HCT116 (cell line): ENCODE data around the gene GGPS1. TPM values are rescaled to one million over a fixed set of nuclear protein-coding genes. Genes with fewer than 3 reads are reported as not detected.

Experiments used
- ATAC-seq: fragments of 200-7000 bp; cut with Tn5 transposase; 2 replicates; pipeline ENCODE4 v1.9.1; 2020; ENCODE audit warnings: mild to moderate bottlenecking, moderate library complexity
- BruUV-seq: library from RNA; stranded (reverse); fragments of 400-500 nt; replicated peaks from 2 replicates; lab custom pipeline; 2021; lab: Mats Ljungman, UMichigan
- CTCF ChIA-PET: fragments of 300-600 bp; sonication (Branson Sonifier 250); formaldehyde crosslinking; loops from one replicate; lab custom pipeline; 2021; ENCODE audit warnings: antibody characterized with exemption; lab: Charles Lee
- POLR2A ChIA-PET: fragments of 300-600, 350-600 bp; sonication (Branson Sonifier 250); formaldehyde crosslinking; loops from one replicate; lab custom pipeline; 2021; ENCODE audit warnings: antibody characterized with exemption; lab: Charles Lee
- RAD21 ChIA-PET, 2 experiments: fragments of 300-600 bp; sonication (Branson Sonifier 250); formaldehyde crosslinking; loops; one replicate each; lab custom pipeline; 2023; ENCODE audit warnings: low total read pairs in 2 of 2; ENCODE audit not compliant: uncharacterized antibody in 2 of 2, unreplicated experiment in 2 of 2, low non-redundant PET in 1 of 2; lab: Charles Lee
- DNase-seq: peaks from one replicate; pipeline ENCODE4 v3.0.0-alpha.2; 2010; ENCODE audit warnings: low read depth, low spot score
- H2AFZ ChIP-seq: fragments of 200-600 bp; shearing (Covaris generic), sonication (generic); 2 replicates; pipeline ENCODE4 v1.6.1; 2017; ENCODE audit warnings: low read depth, mixed run types, mixed read lengths, antibody characterized with exemption, low read length; ENCODE audit not compliant: poor library complexity, severe bottlenecking
- H3K27ac ChIP-seq: 2 replicates; pipeline ENCODE4 v1.5.1; 2012; ENCODE audit warnings: low read depth, low read length
- H3K27me3 ChIP-seq: fragments of 200-600 bp; sonication (generic); 2 replicates; pipeline ENCODE4 v1.6.1; 2016; ENCODE audit warnings: mixed run types, low read length, mixed read lengths; ENCODE audit not compliant: insufficient read depth
- H3K36me3 ChIP-seq, 2 experiments: fragments of 200-500 bp in 1 of 2; fragments of 200-600 bp in 1 of 2; sonication (Bioruptor generic) in 1 of 2; sonication (generic) in 1 of 2; 2 replicates each; pipeline versions ENCODE4 v1.5.1 to v1.6.1; 2014 to 2016; ENCODE audit warnings: low read length in 2 of 2, inconsistent platforms in 1 of 2, mixed read lengths in 1 of 2, mixed run types in 1 of 2; ENCODE audit not compliant: insufficient read depth in 2 of 2, control insufficient read depth in 1 of 2
- H3K4me1 ChIP-seq, 2 experiments: fragments of 200-600 bp in 1 of 2; sonication (generic) in 1 of 2; 2 replicates each; pipeline versions ENCODE4 v1.5.1 to v1.6.1; 2012 to 2017; ENCODE audit warnings: low read length in 2 of 2, inconsistent platforms in 1 of 2, mild to moderate bottlenecking in 1 of 2, mixed read lengths in 1 of 2, mixed run types in 1 of 2, moderate library complexity in 1 of 2; ENCODE audit not compliant: insufficient read depth in 2 of 2, control insufficient read depth in 1 of 2
- H3K4me2 ChIP-seq: fragments of 200-600 bp; sonication (generic); 2 replicates; pipeline ENCODE4 v1.6.1; 2017; ENCODE audit warnings: mixed run types, low read length, mixed read lengths
- H3K4me3 ChIP-seq, 2 experiments: fragments of 200-600 bp in 1 of 2; sonication (generic) in 1 of 2; replicated peaks in 1 of 2; 2 replicates each; pipeline ENCODE4 v1.5.1; 2011 to 2016; ENCODE audit warnings: low read length in 2 of 2, control low read depth in 1 of 2, low read depth in 1 of 2, mild to moderate bottlenecking in 1 of 2, mixed read lengths in 1 of 2, mixed run types in 1 of 2
- H3K79me2 ChIP-seq: fragments of 200-600 bp; sonication (generic); 2 replicates; pipeline ENCODE4 v1.6.1; 2017; ENCODE audit warnings: mild to moderate bottlenecking, mixed run types, low read length, moderate library complexity, mixed read lengths; ENCODE audit not compliant: insufficient read depth
- H3K9ac ChIP-seq: fragments of 200-600 bp; sonication (generic); 2 replicates; pipeline ENCODE4 v1.6.1; 2016; ENCODE audit warnings: low read length, mixed read lengths
- H3K9me2 ChIP-seq: fragments of 200-600 bp; sonication (generic), shearing (Covaris generic); 2 replicates; pipeline ENCODE4 v1.6.1; 2017; ENCODE audit warnings: mixed run types, mild to moderate bottlenecking, moderate library complexity; ENCODE audit not compliant: insufficient read depth
- H3K9me3 ChIP-seq, 2 experiments: fragments of 200-500 bp in 1 of 2; fragments of 200-600 bp in 1 of 2; sonication (Bioruptor generic) in 1 of 2; sonication (generic) in 1 of 2; 2 replicates each; pipeline ENCODE4 v1.6.1; 2014 to 2017; ENCODE audit warnings: low read length in 2 of 2, mixed read lengths in 2 of 2, inconsistent platforms in 1 of 2, low read depth in 1 of 2, mild to moderate bottlenecking in 1 of 2, mixed run types in 1 of 2, moderate library complexity in 1 of 2; ENCODE audit not compliant: control insufficient read depth in 1 of 2, insufficient read depth in 1 of 2
- H4K20me1 ChIP-seq: fragments of 200-600 bp; sonication (generic), shearing (Covaris generic); 2 replicates; pipeline ENCODE4 v1.6.1; 2017; ENCODE audit warnings: mixed run types, mild to moderate bottlenecking, moderate library complexity; ENCODE audit not compliant: insufficient read depth
- ELF1 ChIP-seq: IDR thresholded peaks from 2 replicates; pipeline ENCODE4 v1.6.1; 2012; ENCODE audit warnings: low read depth, borderline replicate concordance
- JUND ChIP-seq: IDR thresholded peaks from 2 replicates; pipeline ENCODE4 v1.6.1; 2012
- MAX ChIP-seq: IDR thresholded peaks from 2 replicates; pipeline ENCODE4 v1.6.1; 2012
- POLR2A ChIP-seq: IDR thresholded peaks from 2 replicates; pipeline ENCODE4 v1.7.0; 2011; ENCODE audit warnings: borderline replicate concordance; ENCODE audit not compliant: insufficient read depth, insufficient read length; ENCODE audit errors: extremely low read depth
- POLR2AphosphoS5 ChIP-seq: IDR thresholded peaks from 2 replicates; pipeline ENCODE4 v1.6.1; 2011; ENCODE audit warnings: mild to moderate bottlenecking, low read depth, low read length, moderate library complexity
- RAD21 ChIP-seq: IDR thresholded peaks from 2 replicates; pipeline ENCODE4 v1.6.1; 2012; ENCODE audit warnings: low read depth, mild to moderate bottlenecking
- SIN3A ChIP-seq: IDR thresholded peaks from 2 replicates; pipeline ENCODE4 v1.6.1; 2012; ENCODE audit warnings: low read depth
- SRF ChIP-seq: IDR thresholded peaks from 2 replicates; pipeline ENCODE4 v1.6.1; 2012; ENCODE audit warnings: low read depth
- TCF7L2 ChIP-seq: IDR thresholded peaks from 2 replicates; pipeline ENCODE4 v1.7.0; 2011; ENCODE audit warnings: borderline replicate concordance, inconsistent platforms; ENCODE audit not compliant: insufficient read depth, insufficient read length; ENCODE audit errors: extremely low read depth
- YY1 ChIP-seq: IDR thresholded peaks from 2 replicates; pipeline ENCODE4 v1.6.1; 2011; ENCODE audit warnings: low read length, low read depth, moderate library complexity, mild to moderate bottlenecking; ENCODE audit not compliant: insufficient replicate concordance; ENCODE audit errors: extremely low read depth
- intact Hi-C: fragments of 100-400 bp; cut with micrococcal nuclease; formaldehyde crosslinking; loops from 2 replicates; pipeline ENCODE4 v1.10.0; 2022
- total RNA-seq: library from RNA; stranded (reverse); gene quantifications from one replicate; pipeline ENCODE4 v1.2.1, GENCODE V29; 2021; ENCODE audit not compliant: unreplicated experiment

Gene GGPS1
- total RNA-seq, 1 experiment from 2014 or later, result 30.6 TPM

- no peaks in the 10 kb centered on the region for H4K20me1 ChIP-seq
- H3K79me2 ChIP-seq, result peaks cover 28% of the 10 kb centered on the region
- CTCF ChIA-PET, result no interaction called here
- H3K4me2 ChIP-seq, result peak overlapping the region; percentile 85
- H2AFZ ChIP-seq, result no peak overlapping the region
- peak overlapping the region; percentile 84 to 87; a peak in 3 of 4 replicates for H3K4me3 ChIP-seq
- no peaks in the 10 kb centered on the region for H3K27me3 ChIP-seq
- intact Hi-C loops, result loop anchor here (2.0 kb wide), 1 partner anchor 139 kb away; the partner anchor contains the start of gene B3GALNT2
- H3K27ac ChIP-seq, result peak overlapping the region; percentile 81; the same call in 1 of the 2 replicates
- no peak for ATAC-seq
- peaks cover 0 to 18% of the 10 kb centered on the region in 2 experiments; a peak in 3 of 4 replicates for H3K4me1 ChIP-seq
- H3K9me2 ChIP-seq, result no peaks in the 10 kb centered on the region
- DNase-seq, result no peak
- H3K9ac ChIP-seq, result peak overlapping the region; percentile 76
- H3K36me3 ChIP-seq, result no peaks in the 10 kb centered on the region
- BruUV-seq, result no TSS peak
- RAD21 ChIA-PET, result no interaction called here
- POLR2A ChIA-PET, result no interaction called here
- no peaks in the 10 kb centered on the region for H3K9me3 ChIP-seq
- no peak for TF ChIP-seq TCF7L2
- no peak for TF ChIP-seq JUND
- TF ChIP-seq POLR2AphosphoS5, result no peak
- no peak for TF ChIP-seq RAD21
- no peak for TF ChIP-seq SRF
- no peak for TF ChIP-seq POLR2A
- no peak for TF ChIP-seq MAX
- no peak for TF ChIP-seq YY1
- TF ChIP-seq ELF1, result no peak
- no peak for TF ChIP-seq SIN3A
These were observed 37.9 kb downstream of the GGPS1 start for GRCh38 chr1:235366286-235366685.
